Mesothelial cell of epicardium (in vitro differentiated cells): ENCODE results near the gene SYS1. TPM values are rescaled to one million over a fixed set of nuclear protein-coding genes. Genes with fewer than 3 reads are reported as not detected.

Experiments used
- DNase-seq, 2 experiments: peaks; one replicate each; pipeline ENCODE4 v3.0.0; 2021; ENCODE audit warnings: low spot score in 2 of 2; ENCODE audit not compliant: unreplicated experiment in 2 of 2
- H3K27ac Mint-ChIP-seq: 2 replicates; pipeline ENCODE4 v1.8.0; 2021; ENCODE audit warnings: mixed read lengths
- H3K27me3 Mint-ChIP-seq: 2 replicates; pipeline ENCODE4 v1.8.0; 2021; ENCODE audit warnings: low read depth, mixed read lengths
- H3K36me3 Mint-ChIP-seq: 2 replicates; pipeline ENCODE4 v1.8.0; 2021; ENCODE audit warnings: mixed read lengths
- H3K4me1 Mint-ChIP-seq: 2 replicates; pipeline ENCODE4 v1.8.0; 2021; ENCODE audit warnings: mixed read lengths
- H3K4me3 Mint-ChIP-seq: 2 replicates; pipeline ENCODE4 v1.8.0; 2021; ENCODE audit warnings: mild to moderate bottlenecking, moderate library complexity, mixed read lengths
- H3K9me3 Mint-ChIP-seq: 2 replicates; pipeline ENCODE4 v1.8.0; 2021; ENCODE audit warnings: mixed read lengths
- total RNA-seq: library from RNA; stranded (reverse); gene quantifications from 3 replicates; pipeline ENCODE4 v1.2.1, GENCODE V29; 2021
- TF ChIP-seq, protein P1 (sequence below): fragments of 200-600 bp; sonication (generic); IDR thresholded peaks from one replicate; pipeline ENCODE4 v1.5.0; 2021; ENCODE audit warnings: antibody characterized with exemption; ENCODE audit not compliant: unreplicated experiment

Gene SYS1
- total RNA-seq, 1 donor from 2014 or later = 27.2 TPM

DNA sequence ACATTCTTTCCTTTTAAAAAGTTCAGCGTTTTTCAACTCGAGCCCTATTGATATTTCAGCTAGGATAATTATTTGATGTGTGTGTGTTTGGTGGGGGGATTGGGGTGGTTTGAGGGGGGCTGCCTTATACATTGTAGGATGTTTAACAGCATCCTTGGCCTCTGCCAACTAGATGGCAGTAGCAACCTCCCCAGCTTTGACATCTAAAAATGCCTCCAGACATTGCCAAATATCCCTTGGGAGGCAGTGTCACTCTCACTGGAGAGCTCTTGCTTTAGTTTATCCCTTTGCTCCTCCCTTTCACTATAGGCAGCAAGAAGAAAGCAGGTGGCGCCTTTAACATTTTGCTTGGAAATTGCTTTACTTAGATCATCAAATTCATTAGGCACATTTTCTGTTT, 29.8 kb downstream of the SYS1 start:
- DNase-seq = no peak
- no peak overlapping the region for H3K27ac Mint-ChIP-seq
- TF ChIP-seq, protein P1, sequence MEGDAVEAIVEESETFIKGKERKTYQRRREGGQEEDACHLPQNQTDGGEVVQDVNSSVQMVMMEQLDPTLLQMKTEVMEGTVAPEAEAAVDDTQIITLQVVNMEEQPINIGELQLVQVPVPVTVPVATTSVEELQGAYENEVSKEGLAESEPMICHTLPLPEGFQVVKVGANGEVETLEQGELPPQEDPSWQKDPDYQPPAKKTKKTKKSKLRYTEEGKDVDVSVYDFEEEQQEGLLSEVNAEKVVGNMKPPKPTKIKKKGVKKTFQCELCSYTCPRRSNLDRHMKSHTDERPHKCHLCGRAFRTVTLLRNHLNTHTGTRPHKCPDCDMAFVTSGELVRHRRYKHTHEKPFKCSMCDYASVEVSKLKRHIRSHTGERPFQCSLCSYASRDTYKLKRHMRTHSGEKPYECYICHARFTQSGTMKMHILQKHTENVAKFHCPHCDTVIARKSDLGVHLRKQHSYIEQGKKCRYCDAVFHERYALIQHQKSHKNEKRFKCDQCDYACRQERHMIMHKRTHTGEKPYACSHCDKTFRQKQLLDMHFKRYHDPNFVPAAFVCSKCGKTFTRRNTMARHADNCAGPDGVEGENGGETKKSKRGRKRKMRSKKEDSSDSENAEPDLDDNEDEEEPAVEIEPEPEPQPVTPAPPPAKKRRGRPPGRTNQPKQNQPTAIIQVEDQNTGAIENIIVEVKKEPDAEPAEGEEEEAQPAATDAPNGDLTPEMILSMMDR = no peak
- H3K27me3 Mint-ChIP-seq = no peaks in the 10 kb centered on the region
- H3K4me1 Mint-ChIP-seq = no peaks in the 10 kb centered on the region
- peaks cover 8% of the 10 kb centered on the region for H3K9me3 Mint-ChIP-seq
- H3K36me3 Mint-ChIP-seq = no peaks in the 10 kb centered on the region
- H3K4me3 Mint-ChIP-seq = no peak overlapping the region

DNA sequence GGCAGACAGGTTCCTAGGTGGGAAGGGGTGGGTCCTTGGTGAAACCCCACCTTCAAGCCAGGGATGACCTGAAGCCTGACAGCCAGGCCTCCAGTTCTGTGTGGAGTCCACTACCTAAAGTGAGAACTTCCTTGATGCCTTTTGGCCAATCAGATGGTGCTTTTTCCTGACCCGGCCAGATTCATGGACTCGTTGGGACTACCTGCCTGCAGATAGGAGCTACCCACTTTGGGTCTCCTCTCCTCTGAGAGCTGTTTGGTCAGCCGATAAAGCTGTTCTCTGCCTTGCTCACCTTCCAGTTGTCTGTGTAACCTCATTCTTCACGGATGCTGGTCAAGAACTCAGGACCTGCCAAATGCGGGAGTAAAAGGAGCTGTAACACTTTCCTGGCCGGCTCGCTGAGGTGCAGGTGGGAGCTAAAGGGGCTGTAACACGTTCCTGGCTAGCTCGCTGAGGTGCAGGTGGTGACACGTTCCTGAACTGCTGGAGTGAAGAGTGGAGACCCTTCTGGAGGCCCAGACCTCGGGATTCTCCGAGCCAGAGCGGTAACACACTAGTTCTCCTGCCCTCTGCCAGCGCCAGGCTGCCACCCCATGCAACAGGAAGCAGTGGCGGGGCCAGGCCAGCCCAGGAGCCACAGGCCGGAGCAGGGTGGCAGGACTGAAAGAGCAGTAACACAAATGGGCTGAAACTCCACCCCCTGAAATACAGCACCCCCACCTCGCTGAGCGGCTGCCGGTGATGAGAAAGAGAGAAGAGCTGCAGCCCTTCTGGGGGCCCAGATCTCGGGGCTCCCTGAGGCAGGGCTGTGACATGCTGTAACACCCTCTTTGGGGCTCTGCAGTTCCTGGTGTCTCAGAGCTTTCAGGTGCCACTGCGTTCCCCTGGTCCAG, 31.5 kb downstream of the SYS1 start:
- H3K27ac Mint-ChIP-seq = no peak overlapping the region
- peaks cover 15% of the 10 kb centered on the region for H3K9me3 Mint-ChIP-seq
- H3K27me3 Mint-ChIP-seq = no peaks in the 10 kb centered on the region
- DNase-seq = no peak
- H3K4me3 Mint-ChIP-seq = no peak overlapping the region
- peaks cover 4% of the 10 kb centered on the region for H3K36me3 Mint-ChIP-seq
- no peaks in the 10 kb centered on the region for H3K4me1 Mint-ChIP-seq
- TF ChIP-seq, protein P1 = no peak

DNA sequence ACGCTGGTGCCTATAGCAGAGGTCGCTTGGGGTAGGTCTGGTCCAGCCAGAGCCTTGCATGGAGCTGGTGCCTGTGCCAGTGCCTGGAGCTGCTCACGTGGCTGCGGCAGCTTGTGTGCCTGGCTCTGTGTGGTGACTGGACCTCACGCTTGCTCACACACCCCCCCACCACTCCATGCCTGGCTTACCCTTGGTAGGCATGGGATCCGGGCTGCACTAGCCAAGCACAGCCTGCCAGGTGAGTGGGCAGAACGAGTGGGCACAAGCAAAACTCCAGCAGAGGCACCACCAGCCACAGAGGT, 32.1 kb downstream of the SYS1 start:
- TF ChIP-seq, protein P1 = no peak
- Mint-ChIP-seq H3K4me1 (no peaks in the 10 kb centered on the region), H3K27me3 (no peaks in the 10 kb centered on the region), H3K4me3 (no peak overlapping the region), H3K27ac (no peak overlapping the region), H3K9me3 (peaks cover 21% of the 10 kb centered on the region), H3K36me3 (peaks cover 10% of the 10 kb centered on the region)
- DNase-seq = no peak

DNA sequence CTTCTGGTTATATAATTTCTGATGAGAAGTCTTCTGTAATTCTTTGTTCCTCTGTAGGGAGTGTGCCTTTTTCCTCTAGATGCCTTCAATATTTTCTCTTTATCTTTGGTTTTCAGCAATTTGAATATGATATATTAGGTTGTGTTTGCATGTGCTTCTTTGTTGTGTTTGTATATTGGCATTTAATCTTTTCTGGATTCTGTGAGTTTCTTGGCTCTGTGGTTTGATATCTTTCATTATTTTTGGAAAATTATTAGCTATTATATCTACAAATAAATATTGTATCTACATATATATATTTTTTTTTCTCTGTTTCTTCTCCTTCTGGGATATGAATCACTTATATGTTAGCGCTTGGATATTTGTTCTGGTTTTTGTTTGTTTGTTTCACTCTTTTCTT, 36.1 kb downstream of the SYS1 start:
- DNase-seq = no peak
- H3K36me3 Mint-ChIP-seq = peaks cover 22% of the 10 kb centered on the region
- no peak overlapping the region for H3K27ac Mint-ChIP-seq
- H3K27me3 Mint-ChIP-seq = peaks cover 8% of the 10 kb centered on the region
- peaks cover 34% of the 10 kb centered on the region for H3K9me3 Mint-ChIP-seq
- TF ChIP-seq, protein P1 = no peak
- H3K4me3 Mint-ChIP-seq = no peak overlapping the region
- no peaks in the 10 kb centered on the region for H3K4me1 Mint-ChIP-seq

DNA sequence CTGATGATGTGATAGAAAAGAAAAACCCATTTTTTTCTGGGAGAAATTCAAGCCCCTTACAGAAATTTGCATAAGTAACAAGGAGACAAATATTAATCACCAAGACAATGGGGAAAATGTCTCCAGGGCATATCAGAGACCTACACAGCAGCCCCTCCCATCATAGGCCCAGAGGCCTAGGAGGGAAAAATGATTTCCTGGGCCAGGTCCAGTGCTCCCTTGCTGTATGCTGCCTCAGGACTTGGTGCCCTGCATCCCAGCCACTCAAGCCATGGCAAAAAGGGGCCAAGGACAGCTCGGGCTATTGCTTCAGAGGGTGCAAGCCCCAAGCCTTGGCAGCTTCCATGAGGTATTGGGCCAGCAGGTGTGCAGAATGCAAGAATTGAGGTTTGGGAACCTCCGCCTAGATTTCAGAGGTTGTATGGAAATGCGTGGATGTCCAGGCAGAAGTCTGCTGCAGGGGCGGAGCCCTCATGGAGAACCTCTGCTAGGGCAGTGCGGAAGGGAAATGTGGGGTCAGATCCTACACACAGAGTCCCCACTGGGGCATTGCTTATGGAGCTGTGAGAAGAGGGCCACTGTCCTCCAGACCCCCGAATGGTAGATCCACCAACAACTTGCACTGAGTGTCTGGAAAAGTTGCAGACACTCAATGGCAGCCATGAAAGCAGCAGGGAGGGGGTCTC, 37.5 kb downstream of the SYS1 start:
- no peak overlapping the region for H3K27ac Mint-ChIP-seq
- peaks cover 22% of the 10 kb centered on the region for H3K27me3 Mint-ChIP-seq
- no peak overlapping the region for H3K4me3 Mint-ChIP-seq
- peaks cover 22% of the 10 kb centered on the region for H3K36me3 Mint-ChIP-seq
- peaks cover 34% of the 10 kb centered on the region for H3K9me3 Mint-ChIP-seq
- H3K4me1 Mint-ChIP-seq = peaks cover 2% of the 10 kb centered on the region
- DNase-seq = no peak
- TF ChIP-seq, protein P1 = no peak
